IPS-18c (cell line): ENCODE results near the gene TOMM34.

Source experiments
- H3K4me3 ChIP-seq: 2 replicates; pipeline ENCODE4 v1.7.0; 2013; ENCODE audit warnings: low read depth, mild to moderate bottlenecking, low read length, moderate library complexity; ENCODE audit not compliant: insufficient read depth
- H3K9me3 ChIP-seq: one replicate; pipeline ENCODE4 v1.6.1; 2013; ENCODE audit warnings: mild to moderate bottlenecking, low read length, moderate library complexity; ENCODE audit not compliant: control insufficient read depth, insufficient read depth

The TOMM34 gene, protein sequence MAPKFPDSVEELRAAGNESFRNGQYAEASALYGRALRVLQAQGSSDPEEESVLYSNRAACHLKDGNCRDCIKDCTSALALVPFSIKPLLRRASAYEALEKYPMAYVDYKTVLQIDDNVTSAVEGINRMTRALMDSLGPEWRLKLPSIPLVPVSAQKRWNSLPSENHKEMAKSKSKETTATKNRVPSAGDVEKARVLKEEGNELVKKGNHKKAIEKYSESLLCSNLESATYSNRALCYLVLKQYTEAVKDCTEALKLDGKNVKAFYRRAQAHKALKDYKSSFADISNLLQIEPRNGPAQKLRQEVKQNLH

DNA sequence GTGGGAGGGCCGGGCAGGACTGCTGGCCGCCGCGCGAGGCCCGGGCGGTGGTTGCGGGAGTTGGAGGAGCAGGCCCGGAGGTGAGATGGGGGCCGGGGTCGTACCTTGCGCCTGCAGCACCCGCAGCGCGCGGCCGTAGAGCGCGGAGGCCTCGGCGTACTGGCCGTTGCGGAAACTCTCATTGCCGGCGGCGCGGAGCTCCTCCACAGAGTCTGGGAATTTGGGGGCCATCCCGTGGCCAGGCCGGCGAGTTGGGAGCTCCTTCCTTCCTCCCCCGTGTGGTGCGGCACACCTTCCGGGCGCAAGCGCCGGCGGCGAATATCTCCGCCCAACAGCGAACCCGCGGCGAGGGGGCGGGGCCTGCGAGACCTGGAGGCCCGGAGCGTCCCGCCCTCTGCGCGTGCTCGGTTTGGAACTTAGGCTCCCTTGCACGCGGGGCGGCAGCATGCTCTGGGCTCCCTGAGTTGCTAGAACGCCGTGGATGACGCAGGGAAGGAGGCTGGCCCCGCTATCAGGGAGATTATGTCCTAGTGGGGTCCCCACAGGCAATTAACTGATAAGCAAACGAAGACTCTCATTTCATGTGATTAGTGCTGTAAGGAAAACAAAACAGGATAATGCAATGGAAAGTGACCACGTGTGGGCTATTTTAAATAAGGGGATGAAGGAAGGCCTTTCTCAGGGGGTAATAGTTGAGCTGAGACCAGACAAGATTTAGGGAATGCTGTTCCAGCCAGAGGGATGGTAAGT is at the start of gene TOMM34:
TOMM34 (minus strand) TSS at position 295 of the 750 bp plus-strand sequence; CDS start at position 231, 64 bp downstream.
- H3K9me3 ChIP-seq, result no peaks in the 10 kb centered on the region

DNA sequence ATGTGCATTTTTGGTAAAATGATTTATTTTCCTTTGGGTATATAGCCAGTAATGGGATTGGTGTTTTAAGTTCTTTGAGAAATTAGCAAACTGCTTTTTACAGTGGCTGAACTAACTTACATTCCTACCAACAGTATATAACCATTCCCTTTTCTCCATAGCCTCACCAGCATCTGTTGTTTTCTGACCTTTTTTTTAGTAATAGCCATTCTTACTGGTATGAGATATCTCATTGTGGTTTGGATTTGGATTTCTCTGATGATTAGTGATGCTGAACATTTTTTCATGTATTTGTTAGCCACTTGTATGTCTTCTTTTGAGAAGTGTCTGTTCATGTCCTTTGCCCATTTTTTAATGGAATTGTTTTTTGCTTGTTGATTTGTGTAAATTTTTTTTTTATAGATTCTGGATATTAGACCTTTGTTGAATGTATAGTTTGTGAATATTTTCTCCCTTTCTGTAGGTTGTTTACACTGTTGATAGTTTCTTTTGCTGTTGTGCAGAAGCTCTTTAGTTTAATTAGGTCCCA is 48.4 kb upstream of the TOMM34 start:
- H3K4me3 ChIP-seq, result no peak overlapping the region

More for the DNA sequence above, at the start of gene TOMM34:
- peak within 1 kb of the TSS; percentile 61 for H3K4me3 ChIP-seq

DNA sequence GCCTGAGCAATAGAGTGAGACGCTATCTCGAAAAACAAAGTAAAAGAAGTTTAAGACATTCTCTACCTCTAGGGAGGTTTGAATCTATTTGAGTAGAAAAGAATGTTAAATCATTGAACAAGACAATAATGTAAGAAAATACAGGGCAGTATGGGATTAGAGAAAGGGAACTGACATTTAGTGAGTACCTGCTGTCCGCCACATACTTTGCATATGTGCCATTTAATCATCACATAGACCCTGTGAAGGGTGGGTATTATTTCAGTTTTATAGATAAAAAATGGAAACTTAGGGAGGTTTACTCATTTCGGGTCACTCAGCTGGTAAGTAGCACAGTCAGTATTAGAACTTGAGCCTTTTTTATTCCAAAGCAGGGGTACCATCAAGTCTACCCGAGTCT is 37.5 kb upstream of the TOMM34 start:
- no peak overlapping the region for H3K4me3 ChIP-seq
- H3K9me3 ChIP-seq, result no peaks in the 10 kb centered on the region

More for the DNA sequence above, 48.4 kb upstream of the TOMM34 start:
- H3K9me3 ChIP-seq, result no peaks in the 10 kb centered on the region

DNA sequence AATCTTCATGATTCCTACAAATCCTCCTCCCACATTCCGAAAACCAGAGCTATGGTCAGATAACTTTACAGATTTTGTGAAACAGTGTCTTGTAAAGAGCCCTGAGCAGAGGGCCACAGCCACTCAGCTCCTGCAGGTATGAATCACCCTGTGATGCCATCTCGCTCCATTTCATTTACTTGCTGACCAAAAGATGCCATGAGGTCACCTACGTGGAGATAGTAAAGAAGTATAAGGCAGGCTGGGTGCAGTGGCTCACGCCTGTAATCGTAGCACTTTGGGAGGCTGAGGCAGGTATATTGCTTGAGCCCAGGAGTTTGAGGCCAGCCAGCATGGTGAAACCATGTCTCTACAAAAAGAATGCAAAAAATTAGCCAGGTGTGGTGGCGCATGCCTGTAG is 37.0 kb upstream of the TOMM34 start:
- Histone ChIP-seq H3K4me3 (no peak overlapping the region), H3K9me3 (no peaks in the 10 kb centered on the region)

DNA sequence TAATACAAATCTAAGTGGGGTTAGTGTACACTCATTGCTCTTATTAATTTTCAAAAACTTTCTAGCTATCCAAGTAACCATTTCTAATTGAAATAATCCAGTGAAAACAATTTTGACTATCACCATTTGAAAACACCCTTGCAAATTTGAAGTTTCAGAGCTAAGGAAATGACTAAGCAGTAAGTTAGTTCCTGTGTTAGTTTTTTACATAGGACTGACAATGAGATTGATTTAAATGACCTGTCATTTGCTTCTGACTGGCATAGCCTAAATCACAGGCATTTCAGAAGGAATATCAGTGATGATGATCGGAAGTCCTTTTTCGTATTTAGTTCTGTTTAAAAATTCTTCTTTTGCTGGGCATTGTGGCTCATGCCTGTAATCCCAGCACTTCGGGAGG is 33.1 kb upstream of the TOMM34 start:
- no peak overlapping the region for H3K4me3 ChIP-seq

DNA sequence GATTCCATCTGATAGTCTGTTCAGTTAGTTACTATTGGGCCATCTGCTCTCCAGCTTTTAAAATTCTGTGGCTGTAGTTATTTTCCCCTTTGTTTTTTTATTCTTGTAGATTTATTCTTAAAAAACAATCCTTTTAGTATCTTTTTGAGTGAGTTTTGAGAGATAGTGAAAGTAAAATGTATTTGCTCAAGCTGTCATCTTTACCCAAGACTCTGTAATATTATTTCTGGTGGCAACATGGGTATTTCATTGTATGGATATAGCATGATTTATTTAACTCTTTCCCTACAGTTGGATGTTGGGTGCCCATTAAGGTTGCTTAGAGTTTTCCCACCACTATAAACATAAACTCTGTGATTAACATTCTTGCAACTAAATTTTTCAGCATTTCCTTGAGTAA is 30.8 kb upstream of the TOMM34 start:
- H3K9me3 ChIP-seq, result no peaks in the 10 kb centered on the region
- no peak overlapping the region for H3K4me3 ChIP-seq

More for the DNA sequence above, 33.1 kb upstream of the TOMM34 start:
- no peaks in the 10 kb centered on the region for H3K9me3 ChIP-seq

DNA sequence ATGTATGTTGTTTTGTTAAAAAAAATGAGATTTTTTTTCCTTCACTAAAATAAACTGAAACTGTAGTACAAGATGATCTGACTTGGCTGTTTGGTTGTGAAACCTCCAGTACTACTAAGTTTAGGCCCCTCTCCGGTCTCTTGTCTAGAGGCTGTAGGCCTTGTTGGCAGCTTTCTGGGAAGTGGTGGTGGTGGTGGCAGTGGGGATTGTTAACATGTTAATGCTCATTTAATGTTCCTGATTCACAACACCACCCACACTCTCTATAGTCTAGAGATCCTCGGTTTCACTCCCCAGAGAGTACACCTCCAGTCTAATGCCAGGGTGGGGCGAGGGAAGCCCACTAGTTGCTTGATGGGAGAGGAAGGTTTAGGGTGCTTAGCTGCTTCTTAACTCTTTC is 30.2 kb upstream of the TOMM34 start:
- Histone ChIP-seq H3K9me3 (no peaks in the 10 kb centered on the region), H3K4me3 (no peak overlapping the region)

DNA sequence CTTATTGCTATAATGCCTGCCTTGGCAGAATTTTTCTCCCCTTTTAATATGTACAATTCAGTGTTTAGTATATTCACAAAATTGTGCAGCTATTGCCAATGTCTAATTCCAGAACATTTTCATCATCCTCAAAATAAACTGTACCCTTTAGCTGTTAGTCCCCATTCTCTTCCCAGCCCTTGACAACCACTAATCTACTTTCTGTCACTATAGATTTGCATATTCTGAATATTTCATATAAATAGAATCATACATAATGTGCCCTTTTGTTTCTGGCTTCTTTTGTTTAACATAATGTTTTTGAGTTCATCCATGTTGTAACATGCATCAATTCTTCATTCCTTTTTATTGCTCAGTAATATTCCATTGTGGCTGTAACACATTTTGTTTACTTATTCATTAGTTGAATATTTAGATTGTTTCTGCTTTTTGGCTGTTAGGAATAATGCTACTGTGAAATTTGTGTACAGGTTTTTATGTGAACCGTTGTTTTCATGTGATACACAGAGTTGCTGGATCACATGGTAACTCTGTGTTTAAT is 28.5 kb upstream of the TOMM34 start:
- Histone ChIP-seq H3K9me3 (no peaks in the 10 kb centered on the region), H3K4me3 (no peak overlapping the region)

DNA sequence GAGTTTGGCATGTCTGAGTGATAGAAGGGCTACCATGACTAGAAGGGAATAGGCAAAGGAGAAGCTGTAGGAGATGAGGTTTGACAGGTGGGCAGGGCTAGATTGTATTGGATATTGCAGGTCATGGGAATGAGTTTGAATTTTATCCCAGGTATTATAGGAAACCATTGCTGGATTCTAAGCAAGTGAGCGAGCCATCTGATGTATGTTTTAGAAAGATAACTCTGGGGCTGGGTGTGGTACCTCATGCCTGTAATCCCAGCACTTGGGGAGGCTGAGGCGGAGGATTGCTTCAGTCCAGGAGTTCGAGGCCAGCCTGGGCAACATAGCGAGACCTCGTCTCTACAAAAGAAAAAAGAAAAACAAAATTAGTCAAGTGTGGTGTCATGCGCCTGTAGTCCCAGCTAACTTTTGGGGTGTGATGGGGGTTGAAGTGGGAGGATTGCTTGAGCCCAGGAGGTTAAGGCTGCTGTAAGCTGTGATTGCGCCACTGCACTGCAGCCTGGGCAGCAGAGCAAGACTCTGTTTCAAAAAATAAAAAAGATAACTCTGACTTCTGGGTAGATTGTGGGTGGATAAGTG is 23.0 kb upstream of the TOMM34 start:
- H3K4me3 ChIP-seq, result no peak overlapping the region
- H3K9me3 ChIP-seq, result no peaks in the 10 kb centered on the region

DNA sequence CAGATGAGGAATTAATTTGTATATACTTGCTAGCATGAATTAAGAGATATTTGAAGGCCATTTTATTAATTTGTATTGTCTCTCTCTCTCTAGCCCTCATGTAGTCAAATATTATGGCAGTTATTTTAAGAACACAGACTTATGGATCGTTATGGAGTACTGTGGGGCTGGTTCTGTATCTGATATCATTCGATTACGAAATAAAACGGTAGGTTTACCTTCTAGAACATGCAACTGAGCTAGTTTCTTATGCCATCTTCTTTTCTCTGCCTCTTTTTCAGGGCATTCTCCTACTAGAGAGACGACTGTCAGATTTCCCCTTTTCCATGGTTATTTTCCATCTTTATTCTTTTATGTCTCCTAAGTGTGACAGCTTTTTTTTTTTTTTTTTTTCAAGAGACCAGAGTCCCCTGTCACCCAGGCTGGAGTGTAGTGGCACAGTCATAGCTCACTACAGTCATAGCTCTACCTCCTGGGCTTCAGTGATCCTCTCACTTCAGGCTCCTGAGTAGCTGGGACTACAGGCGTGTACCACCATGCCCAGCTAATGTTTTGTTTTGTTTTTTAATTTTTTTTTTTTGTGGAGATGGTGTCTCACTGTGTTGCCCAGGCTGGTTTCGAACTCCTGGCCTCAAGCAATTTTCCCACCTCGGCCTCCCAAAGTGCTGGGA is 21.7 kb upstream of the TOMM34 start:
- H3K4me3 ChIP-seq, result no peak overlapping the region
- H3K9me3 ChIP-seq, result no peaks in the 10 kb centered on the region

DNA sequence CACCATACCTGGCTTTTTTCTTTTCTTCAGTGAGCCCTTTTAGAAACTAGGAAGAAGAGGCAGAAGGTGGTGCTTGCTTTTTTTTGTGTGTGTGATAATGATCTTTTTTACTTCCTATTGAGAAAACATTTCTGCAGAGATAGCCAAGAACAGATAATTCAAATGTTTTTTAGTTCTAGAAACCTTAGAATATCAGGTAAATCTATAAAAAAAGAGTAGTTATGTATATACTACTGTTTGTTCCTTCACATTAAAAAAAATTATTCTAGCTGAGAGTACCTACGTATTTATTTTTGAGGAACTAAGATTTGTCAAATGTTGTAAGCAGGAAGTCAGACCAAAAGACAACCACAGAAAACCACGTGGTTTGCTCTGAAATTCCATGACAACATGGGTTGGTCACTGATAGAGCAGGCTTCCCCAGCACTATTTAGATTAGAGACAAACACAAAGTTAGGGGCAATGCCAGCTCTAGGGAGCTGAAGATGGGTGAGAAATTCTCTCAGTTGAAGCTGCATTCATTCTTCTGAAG is 19.0 kb upstream of the TOMM34 start:
- H3K9me3 ChIP-seq, result no peaks in the 10 kb centered on the region
- no peak overlapping the region for H3K4me3 ChIP-seq

DNA sequence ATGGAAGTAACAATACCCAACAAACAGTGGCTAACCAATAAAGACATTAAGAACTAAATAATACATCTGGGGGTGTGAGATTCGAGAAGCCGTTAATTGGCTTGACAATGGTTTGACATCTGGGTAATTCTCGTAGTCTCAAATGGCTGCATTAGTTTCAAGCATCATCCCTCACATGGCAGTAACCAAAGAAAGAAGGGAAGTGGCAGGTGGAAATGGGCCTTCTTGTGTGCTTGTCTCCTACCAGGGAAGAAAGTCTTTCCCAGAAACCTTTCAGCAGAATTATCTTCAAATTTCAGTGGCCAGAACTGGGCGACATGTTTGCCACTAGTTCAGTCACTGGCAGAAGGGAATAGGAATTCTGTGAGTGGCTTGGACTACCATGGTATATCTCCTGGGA is 16.5 kb upstream of the TOMM34 start:
- Histone ChIP-seq H3K9me3 (no peaks in the 10 kb centered on the region), H3K4me3 (no peak overlapping the region)

DNA sequence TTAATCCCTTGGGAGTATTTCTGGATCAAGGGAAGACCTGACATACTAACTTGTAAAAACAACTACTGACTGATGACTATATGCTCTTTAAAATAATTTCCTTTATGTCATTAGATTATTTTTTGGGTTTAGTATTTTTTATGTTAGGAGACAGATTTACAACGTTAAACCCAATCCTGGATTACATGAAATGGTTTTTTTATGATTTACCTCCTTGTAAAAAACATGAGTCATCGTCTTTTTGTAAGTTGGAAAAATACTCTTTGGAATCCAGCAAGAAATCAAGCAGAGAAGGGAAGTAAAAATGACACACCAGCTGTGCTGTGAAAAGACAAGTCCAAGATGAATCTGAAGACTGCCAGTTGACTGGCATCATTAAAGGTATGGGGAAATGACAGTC is 12.9 kb upstream of the TOMM34 start:
- no peaks in the 10 kb centered on the region for H3K9me3 ChIP-seq
- H3K4me3 ChIP-seq, result no peak overlapping the region

DNA sequence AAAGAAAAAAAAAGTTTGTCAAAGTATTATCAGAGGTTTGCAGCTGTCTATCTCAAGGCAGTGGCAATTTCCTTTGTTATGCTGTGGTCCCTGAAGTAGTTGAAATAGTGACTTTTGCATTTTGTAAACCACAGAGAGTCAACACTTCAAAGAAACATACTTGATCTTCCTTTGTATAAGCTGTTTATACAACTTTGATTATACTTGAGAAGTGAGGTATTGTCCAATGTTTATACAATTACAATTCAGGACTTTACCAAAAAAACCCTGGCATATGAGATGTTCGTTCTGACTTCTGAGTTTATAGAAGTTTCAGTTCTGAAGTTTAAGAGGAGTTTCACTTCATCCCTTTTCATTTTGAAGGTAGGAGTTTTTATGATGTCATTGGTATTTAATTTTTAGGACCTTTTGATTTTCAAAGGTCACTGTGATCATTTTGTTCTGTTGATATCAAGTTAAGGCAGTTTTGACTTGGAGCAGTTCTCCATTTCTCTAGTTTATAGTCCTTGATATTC is 10.1 kb upstream of the TOMM34 start:
- Histone ChIP-seq H3K9me3 (no peaks in the 10 kb centered on the region), H3K4me3 (no peak overlapping the region)

DNA sequence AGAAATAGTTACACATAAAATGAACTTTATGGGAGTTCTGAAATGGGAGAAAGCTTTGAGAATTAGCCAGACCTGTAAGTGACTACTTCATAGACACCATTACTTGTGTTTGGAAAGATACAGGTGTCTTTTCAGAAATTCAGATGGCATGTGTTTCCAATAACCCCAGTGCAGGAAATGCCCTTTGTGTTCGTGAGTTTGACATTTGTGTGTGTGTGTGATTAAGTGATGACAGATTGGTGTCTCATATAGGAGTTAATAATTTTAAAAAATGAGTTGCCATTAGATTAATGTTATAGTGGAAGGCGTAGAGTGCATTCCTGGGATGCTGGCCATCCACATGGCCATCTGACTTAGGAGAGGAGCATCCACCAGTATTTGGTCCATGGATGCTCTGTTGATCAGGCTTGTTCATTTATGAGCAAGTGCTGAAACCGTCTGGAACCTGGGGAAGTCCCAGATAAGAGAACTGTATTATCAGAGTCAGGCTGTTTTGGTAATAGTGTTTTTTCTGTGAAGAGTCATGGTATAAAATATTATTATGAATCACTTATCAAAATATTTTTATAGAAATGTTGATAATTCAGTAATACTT is 9.2 kb upstream of the TOMM34 start:
- no peak overlapping the region for H3K4me3 ChIP-seq

DNA sequence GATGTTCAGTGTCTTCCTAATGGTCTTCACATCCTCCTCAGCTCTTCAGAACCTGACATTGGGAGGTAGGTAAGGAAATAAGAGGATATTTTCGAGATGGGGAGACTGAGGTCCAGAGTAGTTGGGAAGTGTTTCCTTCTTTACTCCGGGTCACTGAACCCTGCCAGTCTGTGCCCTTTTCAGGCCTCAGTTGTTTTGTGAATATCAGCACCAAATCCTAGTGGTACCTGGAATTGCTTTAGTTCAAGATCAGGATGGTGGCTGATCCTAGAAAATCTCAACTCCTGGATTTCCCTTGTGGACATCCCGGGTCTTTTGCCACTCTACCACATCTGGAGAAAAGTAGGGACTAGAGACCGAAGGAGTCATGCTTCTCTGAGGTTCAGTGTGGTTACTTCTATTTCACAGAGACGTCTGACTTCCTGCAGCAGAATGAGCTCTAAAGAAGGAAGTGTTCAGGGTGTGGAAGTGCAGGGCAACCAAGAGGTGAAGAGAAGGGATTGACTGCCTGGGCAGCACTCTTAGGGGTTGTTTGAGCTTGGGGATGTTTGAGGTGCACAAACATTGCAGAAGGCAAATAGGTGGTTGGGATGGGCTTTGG is 7.1 kb upstream of the TOMM34 start:
- peak overlapping the region; percentile 96 for H3K4me3 ChIP-seq
- no peaks in the 10 kb centered on the region for H3K9me3 ChIP-seq

More for the DNA sequence above, 9.2 kb upstream of the TOMM34 start:
- no peaks in the 10 kb centered on the region for H3K9me3 ChIP-seq
